ENCODE results near the gene VWCE.
"Not testable (repeated sequence)": the region's sequence is repeated elsewhere in the genome, so short reads cannot be mapped to it uniquely, and the experiment has no call there.

Gene VWCE

GRCh38 chr11:61211327-61211952 is 83.7 kb downstream of the VWCE start:
- not testable (repeated sequence) for DNase-seq

- DNase-seq = not testable (repeated sequence)
Observed at GRCh38 chr11:61210629-61211028, 84.5 kb downstream of the VWCE start.

Data from stimulated activated CD4-positive, alpha-beta T cell treated with anti-CD3 and anti-CD28 coated beads, Interleukin-4, amount 100 ng/mL, for 24 hours (primary cell).